Colonic mucosa (tissue), 4 donors: ENCODE results near the gene NCOA3. TPM values are rescaled to one million over a fixed set of nuclear protein-coding genes. Genes with fewer than 3 reads are reported as not detected.
"Not testable (repeated sequence)": the region's sequence is repeated elsewhere in the genome, so short reads cannot be mapped to it uniquely, and the experiment has no call there.

Source experiments
- DNase-seq: peaks from one replicate; pipeline ENCODE4 v3.0.0-alpha.2; 2020
- H3K27ac ChIP-seq: fragments of 200-600 bp; one replicate; pipeline ENCODE4 v1.8.0; 2021
- H3K27me3 ChIP-seq: fragments of 200-600 bp; one replicate; pipeline ENCODE4 v1.8.0; 2021
- H3K36me3 ChIP-seq: fragments of 200-600 bp; one replicate; pipeline ENCODE4 v1.8.0; 2021
- H3K4me1 ChIP-seq: fragments of 200-600 bp; one replicate; pipeline ENCODE4 v1.8.0; 2021; ENCODE audit warnings: mild to moderate bottlenecking
- H3K4me3 ChIP-seq: fragments of 200-600 bp; one replicate; pipeline ENCODE4 v1.8.0; 2021
- H3K9ac ChIP-seq, 2 donors: one replicate each; pipeline ENCODE4 v1.7.0; 2013; ENCODE audit warnings: control low read depth in 2 of 2, low read depth in 2 of 2, low read length in 2 of 2
- H3K9me3 ChIP-seq: fragments of 200-600 bp; one replicate; pipeline ENCODE4 v1.8.0; 2021
- CTCF ChIP-seq: fragments of 200-600 bp; IDR thresholded peaks from one replicate; pipeline ENCODE4 v1.8.0; 2022; ENCODE audit warnings: antibody characterized with exemption, mild to moderate bottlenecking
- intact Hi-C: fragments of 100-400 bp; cut with DNase I; formaldehyde crosslinking; loops from one replicate; pipeline ENCODE4 v1.14.1; 2022
- total RNA-seq, 2 donors: library from RNA; stranded (reverse); fragmentation: NEBNext Ultra II Directional in 1 of 2; extraction: Animal tissue kit (Norgen Biotek cat#: 25700) in 1 of 2; gene quantifications; one replicate each; pipeline ENCODE4 v1.2.1, GENCODE V29; 2021
- donor health status: healthy.
- donor health status: DM: no; HTN: no; CAD: no.
- donor health status: DM: no; HTN: no; CAD: no.

The NCOA3 gene
- total RNA-seq, 2 donors from 2014 or later = 17.1 to 24.2 TPM

GRCh38 chr20:47574616-47575364 lies 73.1 kb downstream of the NCOA3 start:
- intact Hi-C loops = loop anchor here (10.0 kb wide), 1 partner anchor 70 kb away; the partner anchor contains the start of gene NCOA3
- H3K27ac ChIP-seq = no peak overlapping the region
- no peak for DNase-seq
- H3K9me3 ChIP-seq = peaks cover 5% of the 10 kb centered on the region
- H3K4me1 ChIP-seq = peaks cover 11% of the 10 kb centered on the region
- no peaks in the 10 kb centered on the region for H3K36me3 ChIP-seq
- H3K9ac ChIP-seq = no peak overlapping the region
- no peak for TF ChIP-seq CTCF
- H3K27me3 ChIP-seq = no peaks in the 10 kb centered on the region
- no peak overlapping the region for H3K4me3 ChIP-seq

- no peak for TF ChIP-seq CTCF
- intact Hi-C loops = loop anchor here (10.0 kb wide), 1 partner anchor 72 kb away; the partner anchor contains the start of gene NCOA3
- H3K27me3 ChIP-seq = no peaks in the 10 kb centered on the region
- no peak overlapping the region for H3K9ac ChIP-seq
- H3K27ac ChIP-seq = peak overlapping the region; percentile 46
- peaks cover 11% of the 10 kb centered on the region for H3K4me1 ChIP-seq
- peak; percentile 80 for DNase-seq
- H3K9me3 ChIP-seq = peaks cover 2% of the 10 kb centered on the region
- H3K4me3 ChIP-seq = no peak overlapping the region
- H3K36me3 ChIP-seq = no peaks in the 10 kb centered on the region
Measured at GRCh38 chr20:47576516-47577033, 74.9 kb downstream of the NCOA3 start.

DNA sequence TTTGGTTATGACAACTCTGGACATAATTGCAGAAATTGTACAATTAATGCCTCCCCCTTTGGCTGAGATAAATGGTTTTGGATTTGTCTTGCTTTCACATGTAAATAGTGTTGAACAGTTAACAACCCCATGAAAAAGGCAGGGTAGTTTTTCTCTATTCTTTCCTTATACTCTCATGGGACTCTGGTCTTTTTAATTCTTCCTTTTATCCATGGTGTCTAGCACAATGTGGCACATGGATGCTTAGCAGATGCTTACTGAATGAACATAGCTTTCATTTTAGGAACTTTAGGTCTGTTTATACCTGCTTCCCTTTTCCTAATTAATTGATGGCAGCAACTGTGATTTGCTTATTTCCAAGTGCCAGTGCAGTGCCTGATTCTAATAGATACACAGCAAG lies 75.6 kb downstream of the NCOA3 start:
- H3K4me1 ChIP-seq = peaks cover 11% of the 10 kb centered on the region
- H3K9ac ChIP-seq = no peak overlapping the region
- intact Hi-C loops = loop anchor here (10.0 kb wide), 1 partner anchor 73 kb away; the partner anchor contains the start of gene NCOA3
- no peak for TF ChIP-seq CTCF
- no peak overlapping the region for H3K4me3 ChIP-seq
- peak overlapping the region; percentile 46 for H3K27ac ChIP-seq
- H3K27me3 ChIP-seq = no peaks in the 10 kb centered on the region
- DNase-seq = no peak
- no peaks in the 10 kb centered on the region for H3K9me3 ChIP-seq
- H3K36me3 ChIP-seq = no peaks in the 10 kb centered on the region

GRCh38 chr20:47578543-47578942 lies 76.9 kb downstream of the NCOA3 start:
- intact Hi-C loops = loop anchor here (10.0 kb wide), 1 partner anchor 74 kb away; the partner anchor contains the start of gene NCOA3
- H3K36me3 ChIP-seq = no peaks in the 10 kb centered on the region
- peaks cover 11% of the 10 kb centered on the region for H3K4me1 ChIP-seq
- no peak overlapping the region for H3K9ac ChIP-seq
- no peak for TF ChIP-seq CTCF
- no peak overlapping the region for H3K4me3 ChIP-seq
- H3K9me3 ChIP-seq = no peaks in the 10 kb centered on the region
- no peak for DNase-seq
- H3K27me3 ChIP-seq = no peaks in the 10 kb centered on the region
- H3K27ac ChIP-seq = no peak overlapping the region

- DNase-seq, H3K27me3 ChIP-seq, H3K9ac ChIP-seq, H3K9me3 ChIP-seq, H3K27ac ChIP-seq, H3K4me1 ChIP-seq, intact Hi-C loops, H3K4me3 ChIP-seq, H3K36me3 ChIP-seq: not testable (repeated sequence)
Measured at GRCh38 chr20:47580686-47581085, 79.0 kb downstream of the NCOA3 start.

GRCh38 chr20:47581090-47581489 lies 79.4 kb downstream of the NCOA3 start:
- intact Hi-C loops = no loop called here
- TF ChIP-seq CTCF = no peak
- H3K4me1 ChIP-seq = peaks cover 4% of the 10 kb centered on the region

More at GRCh38 chr20:47581090-47581489, 79.4 kb downstream of the NCOA3 start:
- Histone ChIP-seq H3K9me3 (no peaks in the 10 kb centered on the region), H3K4me3 (no peak overlapping the region), H3K27me3 (no peaks in the 10 kb centered on the region), H3K9ac (no peak overlapping the region), H3K36me3 (no peaks in the 10 kb centered on the region), H3K27ac (no peak overlapping the region)
- no peak for DNase-seq
